Caco-2 (cell line): ENCODE data around the gene KIF21A. TPM values are rescaled to one million over a fixed set of nuclear protein-coding genes. Genes with fewer than 3 reads are reported as not detected.
A peak's percentile ranks its signal among the peaks of the same experiment; 100 is the strongest.
"Not testable (repeated sequence)": the region's sequence is repeated elsewhere in the genome, so short reads cannot be mapped to it uniquely, and the experiment has no call there.

Source experiments
- BruUV-seq: library from RNA; stranded (reverse); fragments of 400-500 nt; replicated peaks from 2 replicates; lab custom pipeline; 2021; lab: Mats Ljungman, UMichigan
- CTCF ChIA-PET: fragments of 300-600 bp; sonication (Branson Sonifier 250); formaldehyde crosslinking; loops from one replicate; lab custom pipeline; 2022; ENCODE audit warnings: antibody characterized with exemption; lab: Charles Lee
- POLR2A ChIA-PET: fragments of 300-600 bp; sonication (Branson Sonifier 250); formaldehyde crosslinking; loops from one replicate; lab custom pipeline; 2022; ENCODE audit warnings: antibody characterized with exemption; lab: Charles Lee
- DNase-seq, 2 experiments: peaks; one replicate each; pipeline versions ENCODE4 v3.0.0 to v3.0.0-alpha.2; 2020 to 2022
- H3K27me3 ChIP-seq: replicated peaks from 2 replicates; pipeline ENCODE4 v1.6.0; 2011; ENCODE audit warnings: low read length; ENCODE audit not compliant: control insufficient read depth, insufficient read depth
- H3K36me3 ChIP-seq: 2 replicates; pipeline ENCODE4 v1.5.1; 2011; ENCODE audit warnings: low read length; ENCODE audit not compliant: control insufficient read depth, insufficient read depth
- H3K4me1 ChIP-seq: fragments of 250-450 bp; sonication (Bioruptor Pico); 2 replicates; pipeline ENCODE4 v1.5.1; 2020; ENCODE audit warnings: mild to moderate bottlenecking
- H3K4me3 ChIP-seq: 2 replicates; pipeline ENCODE4 v1.5.1; 2011; ENCODE audit warnings: low read depth, mild to moderate bottlenecking, control low read depth, low read length
- H3K9me3 ChIP-seq: fragments of 250-450 bp; sonication (Bioruptor Pico); 2 replicates; pipeline ENCODE4 v1.5.1; 2020; ENCODE audit warnings: mild to moderate bottlenecking, moderate library complexity
- H3K27ac Mint-ChIP-seq: one replicate; pipeline ENCODE4 v1.8.0; 2022; ENCODE audit warnings: mixed read lengths; ENCODE audit not compliant: unreplicated experiment
- H3K27me3 Mint-ChIP-seq: one replicate; pipeline ENCODE4 v1.8.0; 2022; ENCODE audit warnings: mixed read lengths; ENCODE audit not compliant: insufficient read depth, unreplicated experiment
- H3K36me3 Mint-ChIP-seq: one replicate; pipeline ENCODE4 v1.8.0; 2022; ENCODE audit warnings: mild to moderate bottlenecking, mixed read lengths; ENCODE audit not compliant: insufficient read depth, unreplicated experiment
- H3K4me1 Mint-ChIP-seq: one replicate; pipeline ENCODE4 v1.8.0; 2022; ENCODE audit warnings: low read depth, mixed read lengths; ENCODE audit not compliant: unreplicated experiment
- H3K4me3 Mint-ChIP-seq: one replicate; pipeline ENCODE4 v1.8.0; 2022; ENCODE audit warnings: mild to moderate bottlenecking, moderate library complexity, mixed read lengths; ENCODE audit not compliant: unreplicated experiment
- H3K9me3 Mint-ChIP-seq: one replicate; pipeline ENCODE4 v1.8.0; 2022; ENCODE audit warnings: mixed read lengths; ENCODE audit not compliant: unreplicated experiment
- CTCF ChIP-seq, 2 experiments: fragments of 200-600 bp in 1 of 2; IDR thresholded peaks; 1 replicate in 1 of 2; 2 replicates in 1 of 2; pipeline versions ENCODE4 v1.5.1 to v1.8.0; 2011 to 2022; ENCODE audit warnings: antibody characterized with exemption in 1 of 2, control low read depth in 1 of 2, inconsistent platforms in 1 of 2, low read depth in 1 of 2, low read length in 1 of 2, mild to moderate bottlenecking in 1 of 2, moderate library complexity in 1 of 2; ENCODE audit not compliant: insufficient read depth in 1 of 2, severe bottlenecking in 1 of 2, unreplicated experiment in 1 of 2
- intact Hi-C: fragments of 100-400 bp; cut with micrococcal nuclease; formaldehyde crosslinking; loops from one replicate; pipeline ENCODE4 v1.10.0; 2022; ENCODE audit not compliant: unreplicated experiment
- total RNA-seq: library from RNA; stranded (reverse); gene quantifications from 2 replicates; pipeline ENCODE4 v1.2.3, GENCODE V29; 2022

Gene KIF21A
- total RNA-seq, 1 experiment from 2014 or later: 77.5 TPM

DNA sequence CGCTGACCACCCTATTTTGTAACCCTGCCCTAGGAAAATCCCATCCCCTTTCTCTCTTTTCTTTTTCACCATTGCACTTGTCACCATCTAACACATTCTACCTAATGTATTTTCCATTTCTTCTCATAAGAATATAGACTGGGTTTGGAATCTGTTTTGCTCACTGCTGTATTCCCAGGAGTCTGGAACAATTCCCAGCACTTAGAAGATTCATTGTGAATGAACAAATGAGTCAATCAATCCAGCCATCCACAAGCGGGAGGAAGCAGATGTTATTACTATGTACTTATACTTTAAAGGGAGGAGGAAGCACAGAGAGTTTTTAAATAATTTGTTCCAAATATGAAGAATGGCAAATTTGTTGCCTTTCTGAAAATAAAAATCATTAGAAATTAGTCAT is 142.1 kb downstream of the KIF21A start:
- Histone ChIP-seq H3K9me3 (no peaks in the 10 kb centered on the region), H3K4me3 (no peak overlapping the region), H3K36me3 (no peaks in the 10 kb centered on the region), H3K27me3 (no peaks in the 10 kb centered on the region), H3K4me1 (peaks cover 17% of the 10 kb centered on the region)
- CTCF ChIA-PET: no interaction called here
- intact Hi-C loops: no loop called here
- Mint-ChIP-seq H3K9me3 (peaks cover 12% of the 10 kb centered on the region), H3K4me3 (no peak overlapping the region), H3K36me3 (peaks cover 27% of the 10 kb centered on the region), H3K4me1 (peaks cover 33% of the 10 kb centered on the region), H3K27me3 (no peaks in the 10 kb centered on the region), H3K27ac (peak overlapping the region; percentile 3)
- no TSS peak for BruUV-seq
- DNase-seq: no peak
- POLR2A ChIA-PET: no interaction called here
- TF ChIP-seq CTCF (IDR thresholded peaks at IDR 0.05; ENCODE audit: insufficient read depth in 1 of 2, low read depth in 1 of 2, low read length in 1 of 2, severe bottlenecking in 1 of 2, unreplicated experiment in 1 of 2): no peak

GRCh38 chr12:39297891-39298290 is 145.0 kb downstream of the KIF21A start:
- peaks cover 18% of the 10 kb centered on the region for H3K36me3 Mint-ChIP-seq
- POLR2A ChIA-PET: no interaction called here

DNA sequence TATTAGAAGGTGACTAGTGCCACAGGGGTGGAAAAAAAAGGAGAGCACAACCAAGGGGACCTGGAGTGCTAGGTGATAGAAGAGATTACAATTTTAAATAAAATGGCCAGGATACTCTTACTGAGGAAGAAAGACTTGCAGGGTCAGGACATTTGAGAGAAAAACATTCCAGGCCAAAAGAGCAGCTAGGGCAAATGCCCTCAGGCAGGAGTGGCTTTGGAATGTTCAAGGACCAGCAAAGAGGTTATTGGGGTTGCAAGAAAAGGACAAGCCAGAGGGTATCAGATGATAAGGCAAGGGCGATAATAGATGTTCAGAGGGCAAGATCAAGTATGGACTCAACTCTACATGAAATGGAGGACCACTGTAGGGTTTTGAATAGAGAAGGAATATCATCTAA is 146.4 kb downstream of the KIF21A start:
- H3K4me3 ChIP-seq: no peak overlapping the region
- no peaks in the 10 kb centered on the region for H3K9me3 ChIP-seq
- Mint-ChIP-seq H3K9me3 (peaks cover 12% of the 10 kb centered on the region), H3K27me3 (no peaks in the 10 kb centered on the region), H3K27ac (peak overlapping the region; percentile 54), H3K4me1 (peaks cover 32% of the 10 kb centered on the region), H3K4me3 (peak overlapping the region; percentile 2), H3K36me3 (peaks cover 18% of the 10 kb centered on the region)
- H3K36me3 ChIP-seq: no peaks in the 10 kb centered on the region
- CTCF ChIA-PET: interaction anchor here (0.6 kb wide), 1 partner anchor 391 kb away, joined by 3 read pairs; the partner anchor contains the start of gene CPNE8
- intact Hi-C loops: no loop called here
- TF ChIP-seq CTCF (IDR thresholded peaks at IDR 0.05; ENCODE audit: insufficient read depth in 1 of 2, low read depth in 1 of 2, low read length in 1 of 2, severe bottlenecking in 1 of 2, unreplicated experiment in 1 of 2): no peak
- H3K27me3 ChIP-seq: no peaks in the 10 kb centered on the region
- POLR2A ChIA-PET: no interaction called here
- peaks cover 9% of the 10 kb centered on the region for H3K4me1 ChIP-seq
- no TSS peak for BruUV-seq
- peak; percentile 41 to 69 for DNase-seq

More at GRCh38 chr12:39297891-39298290, 145.0 kb downstream of the KIF21A start:
- Histone ChIP-seq H3K4me1 (peaks cover 15% of the 10 kb centered on the region), H3K36me3 (no peaks in the 10 kb centered on the region), H3K4me3 (no peak overlapping the region), H3K27me3 (no peaks in the 10 kb centered on the region), H3K9me3 (no peaks in the 10 kb centered on the region)
- CTCF ChIA-PET: no interaction called here
- no peak for DNase-seq
- H3K4me1 Mint-ChIP-seq: peaks cover 38% of the 10 kb centered on the region
- no peak for TF ChIP-seq CTCF (IDR thresholded peaks at IDR 0.05; ENCODE audit: insufficient read depth in 1 of 2, low read depth in 1 of 2, low read length in 1 of 2, severe bottlenecking in 1 of 2, unreplicated experiment in 1 of 2)
- no peaks in the 10 kb centered on the region for H3K27me3 Mint-ChIP-seq
- intact Hi-C loops: no loop called here
- H3K27ac Mint-ChIP-seq: no peak overlapping the region
- peaks cover 12% of the 10 kb centered on the region for H3K9me3 Mint-ChIP-seq
- no TSS peak for BruUV-seq
- no peak overlapping the region for H3K4me3 Mint-ChIP-seq

- H3K4me1 ChIP-seq, H3K4me3 ChIP-seq, H3K27me3 ChIP-seq, H3K27me3 Mint-ChIP-seq, POLR2A ChIA-PET, H3K9me3 ChIP-seq, intact Hi-C loops, H3K36me3 ChIP-seq, H3K27ac Mint-ChIP-seq, CTCF ChIA-PET, BruUV-seq, H3K4me3 Mint-ChIP-seq: not testable (repeated sequence)
- H3K4me1 Mint-ChIP-seq: peaks cover 32% of the 10 kb centered on the region
- peaks cover 12% of the 10 kb centered on the region for H3K9me3 Mint-ChIP-seq
- peak; percentile 23 to 56 for DNase-seq
- H3K36me3 Mint-ChIP-seq: peaks cover 14% of the 10 kb centered on the region
Measured at GRCh38 chr12:39295593-39295992, 147.3 kb downstream of the KIF21A start.
